ENCODE data around the gene SHC1.

Gene SHC1

DNA sequence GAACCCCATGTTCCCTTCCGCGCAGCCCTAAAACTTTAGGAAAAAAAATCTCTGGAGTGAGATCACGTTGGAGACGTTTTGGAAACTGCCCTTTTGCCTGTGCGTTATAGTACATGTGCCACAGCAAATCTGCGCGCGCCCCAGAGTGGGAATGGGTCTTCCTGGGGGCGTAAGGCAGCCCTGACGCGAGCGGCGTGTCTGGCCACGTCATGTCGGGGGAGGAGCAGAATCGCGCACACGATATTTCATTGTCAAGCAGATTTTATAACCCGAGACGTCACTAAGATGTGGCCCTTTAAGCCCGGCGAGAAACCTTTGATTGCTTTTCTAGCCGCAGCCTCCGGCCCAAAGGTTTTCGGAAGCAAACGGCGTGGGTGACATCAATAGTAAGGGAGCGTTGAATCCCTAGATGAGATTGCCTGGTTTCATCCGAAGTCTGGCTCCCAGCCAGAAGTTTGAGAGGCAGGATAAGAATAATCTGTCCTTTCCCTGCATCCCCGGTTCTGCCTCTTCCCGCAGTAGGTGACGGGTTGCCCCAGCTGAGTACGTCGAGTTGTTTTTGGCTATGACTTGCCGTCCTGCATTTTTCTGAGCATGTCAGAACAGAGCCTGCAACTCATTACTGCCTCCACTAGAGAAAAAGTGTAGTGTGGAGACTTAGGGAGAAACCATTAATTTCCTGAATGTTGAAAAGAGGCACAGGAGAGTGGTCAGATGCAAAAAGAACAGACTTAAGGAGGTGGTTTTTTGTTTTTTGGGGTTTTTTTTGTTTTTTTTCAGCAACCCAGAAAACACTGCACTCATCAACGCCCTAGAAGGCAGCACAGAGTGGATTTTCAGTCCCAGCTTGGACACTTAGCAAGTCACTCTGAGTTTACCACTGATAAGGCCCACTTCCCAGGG is 33.2 kb downstream of the SHC1 start:
- peak; percentile 95 for DNase-seq

DNA sequence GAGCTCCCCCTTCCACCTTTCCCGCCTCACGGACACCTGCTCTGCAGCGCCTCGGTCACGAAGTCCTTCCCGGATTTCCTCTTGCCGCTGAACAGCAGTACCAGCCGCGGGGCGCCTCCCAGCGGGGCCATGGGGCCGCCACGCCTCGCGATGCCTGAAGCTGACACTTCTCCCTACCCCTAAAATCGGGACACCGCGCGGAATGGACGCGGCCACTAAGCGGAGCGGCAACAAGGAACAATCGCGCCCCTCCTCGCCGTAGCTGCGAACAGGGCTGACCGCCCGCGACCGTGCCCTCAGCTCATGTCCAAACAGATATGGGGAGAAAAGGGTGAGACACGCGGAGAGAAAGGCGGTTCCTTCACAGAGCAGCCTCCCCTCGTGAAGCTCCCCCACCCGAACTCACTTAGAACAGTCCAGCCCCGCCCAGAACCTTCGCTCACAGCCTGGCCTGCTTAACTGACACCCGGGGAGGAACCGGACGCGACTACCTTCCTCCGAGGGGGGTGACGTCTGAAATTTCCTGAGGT is 33.9 kb downstream of the SHC1 start, which contains the start of gene PMVK:
PMVK (minus strand) TSS at position 165 of the 530 bp plus-strand sequence; CDS start at position 131, 34 bp downstream.
- DNase-seq = peak; percentile 97

DNA sequence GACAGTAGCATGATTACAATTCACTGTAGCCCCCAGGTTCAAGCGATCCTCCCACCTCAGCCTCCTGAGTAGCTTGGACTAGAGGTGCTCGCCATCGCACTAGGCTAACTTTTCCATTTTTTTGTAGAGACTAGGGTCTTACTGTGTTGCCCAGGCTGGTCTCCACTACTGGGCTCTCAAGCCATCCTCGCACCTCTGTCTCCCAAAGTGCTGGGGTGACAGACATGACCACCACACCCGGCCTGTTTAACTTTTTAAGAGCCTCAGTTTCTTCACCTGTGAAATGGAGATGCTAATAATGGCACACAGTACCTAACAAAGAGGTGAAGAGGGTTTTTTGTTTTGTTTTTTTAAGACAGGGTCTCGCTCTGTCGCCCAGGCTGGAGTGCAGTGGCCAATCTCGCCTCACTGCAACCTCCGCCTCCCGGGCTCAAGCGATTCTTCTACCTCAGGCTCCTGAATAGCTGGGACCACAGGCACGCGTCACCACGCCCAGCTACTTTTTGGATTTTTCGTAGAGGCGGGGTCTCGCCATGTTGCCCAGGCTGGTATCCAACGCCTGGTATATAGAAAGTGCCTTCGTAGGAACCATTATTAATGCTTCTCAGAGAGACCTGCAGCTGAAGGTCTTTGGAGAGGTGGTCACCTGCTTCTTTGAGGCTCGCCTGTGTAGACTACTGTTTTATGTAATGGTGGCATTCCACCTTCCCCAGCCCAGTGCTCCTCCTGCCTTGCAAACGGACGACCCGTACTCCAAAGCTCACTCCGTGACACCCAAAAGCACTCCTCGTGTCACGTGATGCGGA is 34.6 kb downstream of the SHC1 start:
- DNase-seq = no peak

DNA sequence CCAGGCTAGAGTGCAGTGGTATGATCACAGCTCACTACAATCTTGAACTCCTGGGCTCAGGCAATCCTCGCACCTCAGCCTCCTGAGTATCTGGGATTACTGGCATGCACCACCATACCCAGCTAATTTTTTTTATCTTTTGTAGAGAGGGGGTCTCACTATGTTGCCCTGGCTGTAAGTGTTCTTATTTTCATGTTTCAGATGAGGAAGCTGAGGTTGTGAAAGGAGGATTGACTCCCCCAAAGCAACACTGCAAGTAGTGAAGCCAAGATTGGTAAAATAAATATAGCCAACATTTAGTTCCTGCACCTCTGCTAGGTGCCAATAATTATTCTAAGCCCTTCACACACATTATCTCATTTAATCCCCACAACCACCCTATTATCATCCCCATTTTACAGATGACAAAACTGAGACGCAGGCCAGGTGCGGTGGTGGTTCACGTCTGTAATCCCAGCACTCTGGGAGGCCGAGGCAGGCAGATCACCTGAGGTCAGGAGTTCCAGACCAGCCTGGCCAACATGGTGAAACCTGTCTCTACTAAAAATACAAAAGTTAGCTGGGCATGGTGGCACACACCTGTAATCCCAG is 36.1 kb downstream of the SHC1 start:
- DNase-seq = no peak

DNA sequence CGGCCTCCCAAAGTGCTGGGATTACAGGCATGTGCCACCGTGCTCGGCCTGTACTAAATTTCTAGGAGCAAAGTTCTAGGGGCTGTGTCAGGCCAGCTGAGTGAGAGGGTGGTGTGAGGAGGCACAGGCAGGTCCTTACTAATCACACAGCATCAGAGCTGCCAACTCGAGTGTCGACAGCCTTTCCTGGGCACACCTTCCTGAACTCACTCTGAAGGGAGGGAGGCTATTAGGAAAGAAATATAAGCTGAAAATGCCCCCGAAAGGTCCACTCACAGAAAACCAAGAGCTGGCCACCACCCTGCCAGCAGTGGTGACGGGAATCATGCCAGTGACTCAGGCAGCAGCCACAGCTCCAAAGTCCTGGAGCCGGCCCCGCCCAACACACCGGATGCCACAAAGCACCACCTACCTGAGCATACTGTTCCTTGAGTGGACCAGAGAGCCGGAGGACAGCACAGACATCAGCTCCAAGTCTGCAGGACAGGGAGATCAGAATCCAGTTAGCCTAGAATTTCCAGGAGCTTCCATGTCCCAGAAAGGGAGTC is 38.5 kb downstream of the SHC1 start:
- DNase-seq = no peak

DNA sequence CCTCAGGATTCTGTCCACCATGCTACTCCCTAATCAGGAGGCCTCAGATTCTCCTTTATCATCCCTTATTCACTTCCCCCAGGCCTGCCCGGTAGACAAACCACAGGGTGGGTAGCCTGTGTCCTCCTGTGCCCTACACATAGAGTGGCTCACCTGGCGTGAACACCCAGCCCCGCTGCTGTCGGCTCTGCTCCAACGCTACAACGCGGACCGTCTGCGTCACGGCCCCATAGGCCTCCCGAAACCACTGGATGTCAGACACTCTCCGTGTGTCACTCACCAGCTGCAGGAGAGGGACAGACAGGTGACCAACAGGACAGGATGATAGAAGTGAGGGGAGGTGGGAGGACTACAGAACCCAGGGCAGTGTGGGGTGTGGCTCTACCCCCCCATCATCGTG is 44.3 kb downstream of the SHC1 start:
- no peak for DNase-seq

DNA sequence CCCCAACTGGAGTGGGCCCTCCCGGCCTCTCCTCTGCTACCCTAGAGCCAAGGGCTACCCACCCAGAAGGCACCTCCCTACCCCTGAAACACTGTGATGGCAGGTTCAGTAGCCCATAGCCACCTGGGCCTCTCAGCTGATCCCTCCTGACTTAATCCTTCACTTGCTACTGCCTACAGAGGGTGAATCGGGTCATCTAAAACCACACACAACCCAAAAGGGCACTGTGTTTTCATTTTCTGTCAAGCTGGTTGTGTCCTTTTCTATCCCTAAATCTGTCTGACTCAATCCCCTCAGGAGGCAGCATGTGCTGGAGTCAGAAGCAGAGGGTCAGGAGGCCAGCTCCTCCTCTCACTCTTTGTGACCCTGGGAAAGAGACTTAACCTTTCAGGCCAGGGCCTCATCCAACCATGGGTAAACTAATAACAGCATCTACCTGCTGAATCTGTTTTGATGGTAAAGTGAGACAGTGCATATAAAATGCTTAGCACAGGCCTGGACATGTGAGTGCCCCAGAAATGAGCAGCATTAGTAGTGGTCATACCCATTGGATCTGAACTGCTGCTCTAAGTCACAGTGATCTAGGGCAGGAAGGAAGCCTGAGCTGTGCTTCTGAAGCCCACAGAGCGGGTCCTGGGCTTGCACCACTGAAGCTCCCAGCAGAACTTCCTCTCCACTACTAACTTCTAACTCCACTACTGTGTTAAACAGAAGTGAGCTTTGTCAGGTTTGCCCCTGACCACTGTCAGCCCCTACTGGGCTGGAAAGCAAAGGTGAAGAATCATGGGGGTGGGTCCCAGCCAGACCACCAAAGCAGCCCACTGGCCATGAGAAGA is 45.0 kb downstream of the SHC1 start:
- no peak for DNase-seq

DNA sequence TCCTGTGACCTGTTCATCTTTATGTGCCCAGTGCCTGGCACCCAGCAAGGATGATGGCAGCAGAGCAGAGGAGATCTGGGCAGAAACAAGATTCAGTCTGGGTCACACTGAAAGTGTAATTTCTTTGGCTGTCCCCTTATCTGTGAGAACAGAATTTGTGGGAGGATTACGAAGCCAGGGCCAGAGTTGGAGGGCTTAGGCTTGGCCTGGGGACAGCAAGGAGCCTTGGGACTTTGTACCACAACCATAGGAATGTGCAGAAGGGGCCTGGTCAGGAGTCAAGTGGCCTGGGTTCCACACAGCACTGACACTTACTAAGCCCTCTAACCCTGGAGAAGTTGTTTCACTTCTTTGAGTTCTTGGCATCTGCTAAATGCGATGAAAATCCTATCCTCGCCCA is 46.9 kb downstream of the SHC1 start:
- no peak for DNase-seq

DNA sequence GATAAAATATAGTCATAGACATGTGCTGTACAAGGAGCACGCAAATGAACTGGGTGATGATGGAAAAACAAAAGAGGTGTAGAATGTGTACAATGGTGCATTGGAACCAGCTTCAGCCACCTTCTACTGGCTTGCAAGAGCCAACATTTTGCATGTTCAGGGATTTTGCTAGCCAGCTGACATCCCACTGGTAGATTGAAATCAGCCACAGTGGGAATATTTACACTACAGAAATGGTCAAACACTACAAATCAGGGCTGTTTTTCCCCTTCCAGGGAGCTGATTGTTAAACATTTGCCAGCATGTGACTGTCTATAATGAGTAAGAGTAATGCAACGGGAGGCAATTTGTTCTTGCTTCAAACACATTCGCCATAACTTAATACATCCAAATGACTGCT is 57.3 kb downstream of the SHC1 start:
- no peak for DNase-seq

DNA sequence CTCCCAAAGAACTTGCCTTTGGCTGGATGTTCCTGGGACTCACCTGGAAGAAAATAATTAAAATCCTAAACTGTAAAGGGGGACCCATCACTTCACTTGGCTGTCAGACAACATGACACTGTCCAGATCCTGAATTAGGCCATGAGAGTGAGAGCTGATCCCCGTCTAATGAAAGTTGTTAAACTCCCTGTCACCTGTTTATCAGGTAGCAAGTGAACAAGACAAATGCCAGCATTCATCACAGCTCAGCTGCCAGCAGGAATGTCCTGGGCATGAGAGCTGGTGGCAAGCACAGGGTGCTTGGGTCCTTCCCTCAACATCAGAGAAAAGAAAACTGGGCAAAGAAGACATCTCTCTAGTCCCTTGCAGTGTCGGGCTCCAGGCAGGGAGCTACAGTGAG is 57.8 kb downstream of the SHC1 start:
- DNase-seq = no peak
